Lower leg skin (tissue), 4 donors: ENCODE data around the gene CYP3A4. TPM values are rescaled to one million over a fixed set of nuclear protein-coding genes. Genes with fewer than 3 reads are reported as not detected.
"Not testable (repeated sequence)": the region's sequence is repeated elsewhere in the genome, so short reads cannot be mapped to it uniquely, and the experiment has no call there.

ENCODE experiments used
- DNase-seq, 2 donors: peaks; one replicate each; pipeline ENCODE4 v3.0.0-alpha.2; 2019; ENCODE audit warnings: low spot score in 2 of 2
- H3K4me3 ChIP-seq: fragments of 200-600 bp; sonication (generic); 2 replicates; pipeline ENCODE4 v1.5.1; 2017; ENCODE audit warnings: mild to moderate bottlenecking, low read depth; ENCODE audit not compliant: poor library complexity, severe bottlenecking
- POLR2A ChIP-seq, 2 donors: fragments of 450-650 bp; IDR thresholded peaks; one replicate each; pipeline ENCODE4 v1.6.1; 2016 to 2017; ENCODE audit warnings: antibody characterized with exemption in 2 of 2, mild to moderate bottlenecking in 1 of 2, moderate library complexity in 1 of 2
- WGBS, 2 donors: methylation state at CpG; one replicate each; pipeline ENCODE4 v1.1.5; 2018; 5-methylcytosine and 5-hydroxymethylcytosine counted together
- intact Hi-C: fragments of 100-400 bp; cut with DNase I; formaldehyde crosslinking; loops from one replicate; pipeline ENCODE4 v1.15.0; 2023; ENCODE audit warnings: low total_unique reads
- total RNA-seq, 4 donors: library from RNA; depleted of rRNA; stranded (reverse); fragments of >200 nt; gene quantifications; one replicate each; pipeline ENCODE4 v1.1.0, GENCODE V29; 2016
- TF ChIP-seq, protein P1 (sequence below), 3 donors: fragments of 450-650 bp; IDR thresholded peaks; one replicate each; pipeline ENCODE4 v1.5.1; 2016; ENCODE audit warnings: antibody characterized with exemption in 3 of 3, mild to moderate bottlenecking in 3 of 3, moderate library complexity in 2 of 3

Gene CYP3A4
- total RNA-seq, 4 donors from 2014 or later: 2.7 to 5.2 (median 4.3) TPM

DNA sequence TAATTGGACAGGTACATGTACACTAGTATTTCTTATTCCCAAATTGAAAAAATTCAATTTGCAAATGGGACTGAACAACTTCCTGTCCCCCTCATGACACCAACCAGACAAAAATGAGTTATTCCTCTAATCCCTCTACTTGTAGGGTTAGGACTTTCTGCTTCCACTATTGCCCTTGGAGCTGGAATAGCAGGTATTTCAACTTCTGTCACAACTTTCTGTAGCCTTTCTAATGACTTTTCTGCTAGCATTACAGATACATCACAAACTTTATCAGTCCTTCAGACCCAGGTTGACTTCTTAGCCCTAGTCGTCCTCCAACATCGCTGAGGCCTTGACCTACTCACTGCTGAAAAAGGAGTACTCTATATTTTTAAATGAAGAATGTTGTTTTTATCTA lies 55.4 kb downstream of the CYP3A4 start:
- no peak for TF ChIP-seq POLR2A (IDR thresholded peaks at IDR 0.05)
- TF ChIP-seq, protein P1, sequence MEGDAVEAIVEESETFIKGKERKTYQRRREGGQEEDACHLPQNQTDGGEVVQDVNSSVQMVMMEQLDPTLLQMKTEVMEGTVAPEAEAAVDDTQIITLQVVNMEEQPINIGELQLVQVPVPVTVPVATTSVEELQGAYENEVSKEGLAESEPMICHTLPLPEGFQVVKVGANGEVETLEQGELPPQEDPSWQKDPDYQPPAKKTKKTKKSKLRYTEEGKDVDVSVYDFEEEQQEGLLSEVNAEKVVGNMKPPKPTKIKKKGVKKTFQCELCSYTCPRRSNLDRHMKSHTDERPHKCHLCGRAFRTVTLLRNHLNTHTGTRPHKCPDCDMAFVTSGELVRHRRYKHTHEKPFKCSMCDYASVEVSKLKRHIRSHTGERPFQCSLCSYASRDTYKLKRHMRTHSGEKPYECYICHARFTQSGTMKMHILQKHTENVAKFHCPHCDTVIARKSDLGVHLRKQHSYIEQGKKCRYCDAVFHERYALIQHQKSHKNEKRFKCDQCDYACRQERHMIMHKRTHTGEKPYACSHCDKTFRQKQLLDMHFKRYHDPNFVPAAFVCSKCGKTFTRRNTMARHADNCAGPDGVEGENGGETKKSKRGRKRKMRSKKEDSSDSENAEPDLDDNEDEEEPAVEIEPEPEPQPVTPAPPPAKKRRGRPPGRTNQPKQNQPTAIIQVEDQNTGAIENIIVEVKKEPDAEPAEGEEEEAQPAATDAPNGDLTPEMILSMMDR (IDR thresholded peaks at IDR 0.05): no peak
- WGBS, 2 donors: 63 to 70% methylated on average over 2 of the region's 2 CpGs
- H3K4me3 ChIP-seq: no peak overlapping the region
- intact Hi-C loops: no loop called here
- DNase-seq: no peak

DNA sequence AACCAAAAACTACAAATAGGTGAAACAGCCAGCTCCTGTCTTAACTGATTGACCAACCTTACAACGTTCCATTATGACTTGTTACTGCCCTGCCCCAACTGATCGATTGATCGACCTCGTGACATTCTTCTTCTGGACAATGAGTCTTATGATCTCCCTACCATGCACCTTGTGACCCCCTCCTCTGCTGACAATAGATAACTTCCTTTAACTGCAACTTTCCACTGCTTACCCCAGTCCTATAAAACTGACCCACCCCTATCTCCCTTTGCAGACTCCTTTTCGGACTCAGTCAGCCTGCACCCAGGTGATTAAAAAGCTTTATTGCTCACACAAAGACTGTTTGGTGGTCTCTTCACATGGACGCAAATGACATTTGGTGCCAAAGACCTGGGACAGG lies 60.8 kb downstream of the CYP3A4 start:
- 87 to 89% methylated on average over 6 of the region's 6 CpGs for WGBS, 2 donors
- H3K4me3 ChIP-seq, DNase-seq, intact Hi-C loops: not testable (repeated sequence)

DNA sequence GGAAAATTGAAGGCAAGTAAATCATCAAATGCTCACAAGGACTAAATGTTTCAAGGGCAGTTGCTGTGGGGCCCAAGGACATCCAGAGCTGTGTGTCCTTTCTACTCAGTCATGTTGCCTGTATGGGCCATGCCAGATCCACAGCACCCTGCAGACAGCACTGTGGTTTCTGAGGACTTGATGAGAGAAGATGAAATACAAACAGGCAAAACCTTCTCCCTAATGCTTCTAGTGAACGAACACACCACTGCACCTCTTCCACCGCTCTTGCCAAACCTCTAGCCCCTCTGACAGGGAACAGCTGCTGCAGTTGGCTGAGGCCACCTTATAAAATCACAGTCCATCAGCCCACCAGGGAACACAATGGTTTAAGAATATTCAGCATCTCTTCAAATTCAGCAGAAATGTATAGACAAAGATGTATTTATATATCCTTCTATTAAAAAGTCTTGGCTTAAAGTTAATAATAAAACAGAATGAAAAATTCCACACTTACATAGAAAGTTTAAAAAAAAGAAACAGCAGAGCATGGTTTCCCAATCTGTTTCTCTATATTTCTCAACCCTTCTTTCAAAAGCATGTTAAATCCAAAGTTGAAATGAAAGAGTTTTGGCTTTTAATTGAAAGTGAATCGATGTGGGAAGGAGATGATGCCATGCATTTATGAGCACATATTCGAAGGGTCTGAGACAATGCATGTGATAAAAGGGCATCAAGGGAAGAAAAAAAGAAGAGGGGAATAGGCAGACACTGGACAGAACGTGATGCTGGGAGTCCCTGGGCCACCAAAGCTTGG lies 63.0 kb downstream of the CYP3A4 start:
- 74 to 77% methylated on average over 5 of the region's 5 CpGs for WGBS, 2 donors
- no peak for DNase-seq
- intact Hi-C loops: no loop called here
- TF ChIP-seq, protein P1 (IDR thresholded peaks at IDR 0.05): no peak
- no peak for TF ChIP-seq POLR2A (IDR thresholded peaks at IDR 0.05)
- H3K4me3 ChIP-seq: no peak overlapping the region

DNA sequence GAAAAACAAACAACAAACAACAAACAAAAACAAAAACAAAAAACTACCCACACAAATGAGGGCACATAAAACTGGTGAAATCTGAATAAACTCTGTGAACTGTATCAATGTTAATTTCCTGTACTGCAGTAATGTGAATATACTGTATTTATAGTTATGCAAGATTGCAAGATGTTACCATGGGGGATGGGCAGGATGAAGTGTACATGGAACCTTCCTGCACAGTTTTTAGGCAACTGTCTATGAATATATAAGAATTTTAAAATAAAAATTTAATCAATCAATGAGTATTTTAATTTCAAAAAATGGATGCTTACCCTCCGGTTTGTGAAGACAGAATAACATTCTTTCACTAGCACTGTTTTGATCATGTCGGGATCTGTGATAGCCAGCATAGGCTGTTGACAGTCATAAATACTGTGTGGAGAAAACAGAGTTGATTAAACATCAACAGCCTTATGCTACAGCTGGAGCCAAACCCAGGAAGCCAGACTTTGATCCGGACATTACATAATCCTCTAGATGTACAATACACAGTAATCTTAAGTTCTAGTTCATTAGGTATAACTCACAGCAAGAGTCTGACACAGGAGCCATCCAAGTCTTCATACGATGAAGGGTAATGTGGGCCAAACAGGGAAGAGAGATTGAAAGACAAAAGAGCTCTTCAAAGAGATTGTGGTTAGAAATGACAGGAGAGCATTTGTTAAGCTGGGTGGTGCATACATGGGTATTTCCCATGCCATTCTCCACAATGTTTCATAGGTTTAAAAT lies 63.8 kb downstream of the CYP3A4 start:
- 68 to 70% methylated on average over 4 of the region's 4 CpGs for WGBS, 2 donors
- H3K4me3 ChIP-seq: no peak overlapping the region
- no peak for DNase-seq
- TF ChIP-seq, protein P1 (IDR thresholded peaks at IDR 0.05): no peak
- no peak for TF ChIP-seq POLR2A (IDR thresholded peaks at IDR 0.05)
- intact Hi-C loops: no loop called here

DNA sequence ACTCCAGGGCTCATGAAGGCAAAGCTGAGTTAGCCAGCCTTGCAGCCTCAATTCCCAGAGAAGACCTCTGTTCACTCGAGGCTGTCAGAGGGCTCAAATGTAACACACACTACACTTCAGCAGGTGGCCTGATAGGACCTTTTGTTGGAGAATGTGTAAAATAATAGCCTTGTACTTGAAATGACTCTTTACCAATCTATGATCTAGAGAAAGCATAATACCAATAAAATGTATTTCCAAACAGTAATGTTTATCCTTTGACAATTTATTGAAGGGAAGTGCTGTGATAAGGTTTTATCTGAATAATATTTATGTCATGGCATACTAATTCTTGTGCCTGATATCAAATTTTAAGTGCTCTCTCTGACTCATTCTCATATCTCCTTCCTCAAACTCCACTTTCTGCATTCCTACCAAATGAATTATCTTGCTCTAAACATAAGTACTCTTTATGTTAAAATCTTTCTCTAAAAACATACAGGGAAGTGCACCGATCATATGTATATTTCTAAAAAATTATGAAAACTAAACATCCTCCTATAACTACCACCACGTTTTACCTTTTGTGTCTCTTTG lies 69.9 kb downstream of the CYP3A4 start:
- H3K4me3 ChIP-seq: no peak overlapping the region
- TF ChIP-seq, protein P1 (IDR thresholded peaks at IDR 0.05): no peak
- no peak for TF ChIP-seq POLR2A (IDR thresholded peaks at IDR 0.05)
- 77 to 87% methylated on average over 3 of the region's 3 CpGs for WGBS, 2 donors
- no peak for DNase-seq
- intact Hi-C loops: no loop called here
